Mammary epithelial cell (primary cell): Measurements from ENCODE around the gene RIBC2.

Experiments
- CTCF ChIP-seq, 2 donors: IDR thresholded peaks in 1 of 2; conservative IDR thresholded peaks in 1 of 2; 2 replicates each; pipeline ENCODE4 v1.5.1; 2011 to 2012; ENCODE audit warnings: inconsistent platforms in 2 of 2, low read length in 2 of 2, mild to moderate bottlenecking in 2 of 2, control low read depth in 1 of 2, low read depth in 1 of 2; ENCODE audit not compliant: insufficient read depth in 1 of 2; ENCODE audit errors: extremely low read depth in 1 of 2
- EZH2 ChIP-seq: IDR thresholded peaks from 2 replicates; pipeline ENCODE4 v1.6.1; 2012; ENCODE audit warnings: low read length, inconsistent platforms, borderline replicate concordance

GRCh38 chr22:45428391-45429385 is 15.2 kb downstream of the RIBC2 start:
- no peak for TF ChIP-seq CTCF (conservative IDR thresholded peaks at IDR 0.05 in 1 of 2, IDR thresholded peaks at IDR 0.05 in 1 of 2; ENCODE audit: extremely low read depth in 1 of 2, insufficient read depth in 1 of 2, low read depth in 1 of 2, low read length in 2 of 2)
- no peak for TF ChIP-seq EZH2
